HuH-7.5 (cell line): ENCODE measurements around the gene OR2A12.
"Not testable (repeated sequence)": the region's sequence is repeated elsewhere in the genome, so short reads cannot be mapped to it uniquely, and the experiment has no call there.

ENCODE experiments used
- DNase-seq: peaks from one replicate; pipeline ENCODE4 v3.0.0; 2011; ENCODE audit warnings: low spot score

Gene OR2A12

GRCh38 chr7:144118341-144118740 lies 32.3 kb downstream of the OR2A12 start:
- DNase-seq, result no peak

- DNase-seq, result no peak
Measured at GRCh38 chr7:144122876-144123275, 36.8 kb downstream of the OR2A12 start, which contains the start of gene OR2A14. TSS of gene OR2A14 (plus strand) at chr7:144123176. CDS start at chr7:144129113, 5,937 bp downstream.

- peak; percentile 60 for DNase-seq
Measured at GRCh38 chr7:144127714-144128334, 41.7 kb downstream of the OR2A12 start.

GRCh38 chr7:144129601-144130000 lies 43.5 kb downstream of the OR2A12 start:
- DNase-seq, result not testable (repeated sequence)

- no peak for DNase-seq
Measured at GRCh38 chr7:144130730-144131129, 44.7 kb downstream of the OR2A12 start.

GRCh38 chr7:144132262-144132661 lies 46.2 kb downstream of the OR2A12 start:
- DNase-seq, result no peak

- no peak for DNase-seq
Measured at GRCh38 chr7:144133307-144133706, 47.2 kb downstream of the OR2A12 start.

- DNase-seq, result no peak
Measured at GRCh38 chr7:144134116-144134515, 48.0 kb downstream of the OR2A12 start.

GRCh38 chr7:144137501-144137900 lies 51.4 kb downstream of the OR2A12 start:
- DNase-seq, result no peak

GRCh38 chr7:144142187-144142586 lies 56.1 kb downstream of the OR2A12 start:
- no peak for DNase-seq

- no peak for DNase-seq
Measured at GRCh38 chr7:144144426-144144825, 58.3 kb downstream of the OR2A12 start.

- DNase-seq, result no peak
Measured at GRCh38 chr7:144148224-144148827, 62.2 kb downstream of the OR2A12 start.
